HS-5 (cell line): ENCODE data around the gene ZNF385B.

ENCODE experiments used
- DNase-seq: peaks from one replicate; pipeline ENCODE4 v3.0.0-alpha.2; 2012; ENCODE audit warnings: low read depth

ZNF385B gene

DNA sequence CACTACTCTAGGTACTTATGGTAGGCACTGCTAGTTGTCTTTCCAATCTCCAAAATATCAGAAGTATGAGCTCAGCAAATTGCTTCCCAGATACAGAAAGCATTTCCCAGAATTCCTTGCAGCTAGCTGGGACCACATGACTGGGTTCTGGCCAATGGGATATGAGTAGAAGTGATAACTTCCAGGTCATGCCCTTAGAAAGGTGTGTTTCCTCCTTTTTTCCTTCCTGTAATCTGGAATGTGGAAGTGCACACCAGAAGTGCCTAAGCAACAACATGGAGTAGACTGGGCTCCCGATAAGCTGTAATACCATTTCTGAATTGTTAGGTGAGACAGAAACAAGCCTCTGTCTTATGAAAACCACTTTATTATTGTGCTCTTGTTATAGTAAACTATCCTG is 279.8 kb downstream of the ZNF385B start:
- DNase-seq, result no peak

GRCh38 chr2:179580378-179581146 is 280.9 kb downstream of the ZNF385B start:
- no peak for DNase-seq

DNA sequence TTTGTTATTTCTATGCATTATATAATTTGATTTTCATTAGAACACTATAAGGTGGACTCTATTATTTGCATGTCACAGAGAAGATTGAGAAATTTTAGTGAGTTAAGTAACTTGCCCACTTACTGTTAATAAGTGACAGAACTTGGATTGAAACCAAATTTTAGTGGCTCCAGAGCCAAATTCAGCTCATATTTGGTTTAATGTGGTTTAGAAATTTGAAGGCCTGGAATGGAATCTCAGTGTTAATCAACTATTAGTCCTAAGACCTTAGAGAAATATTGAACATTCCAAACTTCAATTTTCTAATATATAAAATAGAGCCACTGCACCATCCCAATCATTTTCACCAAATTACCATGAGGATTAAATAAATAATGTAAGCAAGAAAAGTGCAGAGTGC is 281.6 kb downstream of the ZNF385B start:
- DNase-seq, result no peak

DNA sequence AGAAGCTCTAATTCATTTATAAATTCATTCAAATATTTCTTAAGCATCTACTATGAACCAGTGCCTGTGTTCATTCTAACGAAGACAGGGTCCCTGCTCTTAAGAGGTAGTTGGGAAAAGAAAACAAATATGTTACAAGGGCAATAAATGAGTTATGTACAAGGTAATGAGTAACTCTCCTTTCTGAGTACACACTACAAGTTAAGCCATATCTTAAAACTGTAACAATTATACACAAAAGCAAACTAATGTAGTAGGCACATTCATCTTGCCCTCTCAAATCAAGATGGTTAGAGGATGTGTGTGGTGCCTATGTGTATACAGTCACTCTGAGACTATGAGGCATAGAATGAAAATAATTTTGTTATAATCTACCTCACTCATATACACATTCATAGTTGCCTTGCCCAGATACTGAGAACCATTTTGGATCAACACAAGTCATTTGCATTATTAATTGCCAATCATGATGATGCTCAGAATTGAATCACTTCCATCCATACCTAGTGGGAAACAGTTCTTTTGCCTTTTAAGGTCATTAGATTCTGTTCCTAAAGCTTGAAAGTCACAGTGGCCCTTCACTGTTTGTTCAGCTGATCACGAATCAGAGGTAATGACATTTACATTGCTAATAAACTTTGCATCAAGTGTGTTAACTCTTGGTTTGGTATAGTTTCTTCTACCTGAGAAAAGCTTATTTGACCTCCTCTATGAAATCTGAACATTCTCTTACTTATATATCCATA is 283.1 kb downstream of the ZNF385B start:
- DNase-seq, result no peak

DNA sequence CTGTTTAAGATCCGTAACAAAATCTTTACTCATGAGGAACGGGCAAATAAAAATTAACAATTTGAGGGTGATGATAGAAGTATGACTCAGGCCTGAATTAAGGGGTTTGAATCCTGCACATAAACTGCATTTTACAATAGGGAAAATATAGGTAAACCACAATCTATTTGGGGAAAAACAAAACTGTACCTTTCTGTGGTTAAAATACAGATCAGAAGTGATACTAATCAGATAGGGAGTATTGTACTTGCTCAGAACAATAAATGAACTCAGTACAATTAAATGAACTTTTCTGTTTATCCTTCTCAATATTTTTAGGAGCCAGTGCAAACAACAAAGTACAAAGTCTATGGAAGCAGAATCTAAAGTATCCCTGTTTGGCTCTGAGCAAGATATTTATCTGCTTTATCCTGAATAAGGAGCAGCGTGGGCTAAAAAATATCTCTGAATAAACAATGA is 287.3 kb downstream of the ZNF385B start:
- no peak for DNase-seq

GRCh38 chr2:179572544-179572943 is 288.9 kb downstream of the ZNF385B start:
- no peak for DNase-seq

DNA sequence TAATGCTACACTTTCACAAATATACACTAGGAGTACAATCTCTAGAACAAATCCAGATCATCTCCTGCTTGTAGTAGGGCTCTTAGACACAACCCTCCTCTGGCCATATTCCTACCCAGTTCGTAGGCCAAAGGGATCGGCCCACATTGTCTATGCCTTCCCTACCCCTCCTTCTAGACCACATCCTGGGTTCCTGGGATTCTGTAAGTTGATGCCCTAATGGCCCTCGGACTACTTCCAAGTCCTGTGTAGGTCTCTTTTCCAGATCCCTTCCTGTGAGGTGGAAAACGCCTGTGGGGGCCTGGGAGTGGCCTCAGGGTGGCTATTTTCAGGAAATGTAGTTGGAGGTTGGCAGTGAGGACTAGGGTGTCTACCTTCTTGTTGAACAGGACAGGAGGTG is 289.7 kb downstream of the ZNF385B start:
- DNase-seq, result no peak

GRCh38 chr2:179571252-179571651 is 290.2 kb downstream of the ZNF385B start:
- no peak for DNase-seq

GRCh38 chr2:179569831-179570233 is 291.6 kb downstream of the ZNF385B start:
- DNase-seq, result peak; percentile 57

DNA sequence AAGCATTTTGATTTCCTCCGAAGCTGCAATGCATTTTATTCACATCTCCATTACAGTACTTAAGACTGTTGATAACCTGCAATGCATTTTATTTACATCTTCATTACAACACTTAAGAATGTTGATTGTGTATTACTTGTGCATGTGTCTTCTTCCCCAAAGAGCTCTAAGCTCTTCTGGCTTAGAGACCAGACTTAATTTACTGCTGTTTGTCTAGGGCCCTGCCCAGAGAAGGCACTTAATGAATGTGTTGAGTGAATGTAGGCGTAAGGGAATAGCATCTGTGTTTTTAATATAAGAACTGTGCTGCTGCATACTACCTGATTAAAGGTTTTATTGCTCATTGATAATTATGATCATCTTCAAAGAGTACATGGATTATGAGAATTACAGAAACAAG is 295.6 kb downstream of the ZNF385B start:
- no peak for DNase-seq

DNA sequence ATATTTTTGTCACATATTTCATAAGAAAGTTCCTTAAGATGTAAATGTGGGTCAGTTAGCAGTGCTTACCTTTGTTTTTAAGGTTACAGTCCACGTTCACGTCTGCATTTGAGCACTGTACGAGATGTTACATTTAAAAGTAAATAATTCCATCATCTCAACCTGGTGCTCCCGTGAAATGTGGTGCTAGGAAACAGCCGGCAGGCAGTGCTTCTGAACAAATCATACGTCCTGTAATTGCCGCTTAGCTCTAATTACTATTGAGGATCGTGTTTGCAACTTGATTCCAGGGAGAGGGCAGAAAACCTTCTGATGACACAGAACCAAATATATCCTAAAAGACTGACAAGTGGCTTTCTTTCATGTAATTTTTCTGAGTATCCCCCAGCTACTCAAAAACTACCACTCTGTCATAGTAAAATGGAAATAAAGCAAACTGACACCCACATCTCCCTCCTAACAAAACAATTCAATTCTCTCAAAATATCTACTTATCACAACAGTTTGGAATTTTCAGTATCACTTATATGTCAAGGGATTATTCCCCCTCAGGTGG is 299.0 kb downstream of the ZNF385B start:
- DNase-seq, result no peak

DNA sequence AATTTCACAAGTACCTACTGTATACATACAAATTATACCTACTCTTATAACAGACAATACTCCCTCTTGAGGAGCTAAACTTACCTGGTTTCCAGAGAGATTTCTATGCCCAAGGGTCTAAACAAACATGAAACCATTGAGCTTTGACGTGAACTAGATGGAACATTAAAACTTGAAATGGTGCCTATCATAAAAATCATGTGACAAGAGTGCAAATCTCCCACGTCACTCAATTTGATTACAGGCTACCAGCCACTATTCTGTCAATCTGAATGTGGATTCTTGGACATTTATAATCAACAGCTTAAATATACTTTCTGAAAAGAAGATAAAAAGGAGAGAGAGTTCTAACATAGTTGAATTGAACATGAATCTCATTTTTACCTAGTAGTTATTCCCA is 299.7 kb downstream of the ZNF385B start:
- no peak for DNase-seq

- DNase-seq, result no peak
Observed at GRCh38 chr2:179560257-179560735, 301.1 kb downstream of the ZNF385B start.

GRCh38 chr2:179559108-179559806 is 302.2 kb downstream of the ZNF385B start:
- no peak for DNase-seq

DNA sequence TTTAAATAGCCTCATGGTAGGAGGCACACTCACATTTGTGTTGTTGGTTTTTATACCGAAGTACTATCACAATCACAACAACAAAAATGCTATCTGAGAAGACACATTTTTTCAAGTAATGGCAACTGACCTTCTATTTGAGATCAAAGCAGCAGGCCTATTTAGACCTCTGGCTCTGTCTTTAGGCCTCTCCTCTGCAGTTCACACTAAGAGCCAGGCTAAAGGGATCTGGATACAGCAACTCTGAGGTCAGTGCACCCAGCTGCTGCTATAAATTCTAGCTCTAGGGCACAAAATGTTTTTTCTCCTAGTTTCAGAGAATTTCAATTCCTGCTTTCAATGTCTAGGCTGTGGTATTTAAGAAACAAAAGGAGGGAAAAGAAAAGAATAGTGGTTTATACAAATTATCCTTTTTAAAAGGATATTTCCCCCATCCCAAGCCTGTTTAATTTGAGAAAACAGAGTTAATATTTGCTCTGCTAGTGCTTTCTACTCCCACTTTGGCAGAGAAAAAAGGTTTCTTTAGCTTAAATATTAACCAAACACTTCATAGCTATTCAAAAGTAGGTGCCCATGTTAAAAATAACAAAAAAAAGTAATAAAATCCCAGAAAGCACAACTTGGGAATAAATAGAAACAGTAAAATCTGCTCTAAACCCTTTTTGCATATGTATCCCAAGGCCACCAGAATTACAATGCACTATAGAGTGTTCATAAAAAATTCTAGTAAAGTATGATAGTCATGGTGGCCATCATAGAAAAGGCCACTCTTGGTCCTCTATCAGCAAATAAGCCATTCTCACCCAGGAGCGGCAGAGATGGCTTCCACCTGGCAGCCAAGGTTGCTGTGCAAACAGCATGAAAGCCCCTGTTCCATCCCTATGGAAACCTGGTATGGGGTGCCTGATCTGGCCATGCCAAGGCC is 303.1 kb downstream of the ZNF385B start:
- no peak for DNase-seq

- no peak for DNase-seq
Observed at GRCh38 chr2:179556425-179556824, 305.0 kb downstream of the ZNF385B start.

DNA sequence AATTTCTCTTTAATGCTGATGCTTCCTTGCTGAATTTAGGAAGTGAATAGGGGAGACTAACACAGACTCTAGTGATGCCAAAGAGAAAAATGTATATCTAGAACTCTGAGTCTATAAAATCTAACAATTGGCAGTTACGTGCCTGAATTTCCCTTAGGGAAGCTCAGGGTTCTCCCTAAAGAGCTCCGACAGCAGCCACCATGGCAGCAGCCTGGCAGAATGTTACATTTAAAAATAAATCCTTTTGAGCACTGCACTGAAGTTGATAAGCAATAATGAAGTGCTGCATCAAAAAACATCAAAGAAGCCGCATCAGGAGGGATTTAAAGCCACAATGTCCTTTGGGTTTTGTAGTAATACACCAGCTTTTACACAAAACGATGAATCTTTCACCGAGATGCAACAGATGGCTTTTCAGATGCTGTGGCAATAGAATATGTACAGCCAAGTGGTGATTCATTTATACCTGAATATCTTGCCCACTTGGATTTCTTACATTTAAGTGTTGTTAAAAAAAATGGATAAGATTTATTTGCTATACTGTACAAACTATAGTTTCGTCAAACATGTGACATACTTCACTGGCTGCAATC is 305.6 kb downstream of the ZNF385B start:
- DNase-seq, result no peak

DNA sequence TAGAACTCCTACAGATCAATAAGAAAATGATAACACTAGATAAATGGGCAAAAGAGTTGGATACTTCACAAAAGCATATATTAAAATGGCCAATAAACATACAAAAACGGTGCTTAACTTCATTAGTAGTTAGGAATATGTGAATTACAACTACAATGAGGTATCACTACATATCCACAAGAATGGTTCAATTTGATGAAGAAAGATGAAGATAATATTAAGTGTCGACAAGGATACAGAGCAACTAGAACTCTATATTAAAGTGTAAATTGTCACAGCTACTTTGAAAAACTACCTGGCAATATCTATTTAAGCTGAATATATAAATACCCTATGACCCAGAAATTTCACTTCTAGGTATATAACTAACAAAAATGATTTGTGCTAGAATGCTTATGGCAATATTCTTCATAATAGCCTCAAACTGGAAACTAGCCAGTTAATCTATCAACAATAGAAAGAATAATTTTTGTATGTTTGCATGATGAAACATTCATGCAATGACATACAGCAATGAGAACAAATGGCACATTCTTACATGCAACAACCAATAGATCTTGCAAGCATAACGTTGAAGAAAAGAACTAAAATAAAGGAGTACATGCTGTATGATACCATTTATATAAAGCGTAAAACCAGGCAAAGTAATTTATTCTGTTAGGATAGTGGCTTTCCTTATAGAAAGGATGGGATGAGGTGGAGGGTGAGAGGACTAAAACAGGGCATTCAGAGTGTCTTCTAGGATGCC is 306.6 kb downstream of the ZNF385B start:
- DNase-seq, result no peak

- no peak for DNase-seq
Observed at GRCh38 chr2:179553382-179553781, 308.0 kb downstream of the ZNF385B start.

DNA sequence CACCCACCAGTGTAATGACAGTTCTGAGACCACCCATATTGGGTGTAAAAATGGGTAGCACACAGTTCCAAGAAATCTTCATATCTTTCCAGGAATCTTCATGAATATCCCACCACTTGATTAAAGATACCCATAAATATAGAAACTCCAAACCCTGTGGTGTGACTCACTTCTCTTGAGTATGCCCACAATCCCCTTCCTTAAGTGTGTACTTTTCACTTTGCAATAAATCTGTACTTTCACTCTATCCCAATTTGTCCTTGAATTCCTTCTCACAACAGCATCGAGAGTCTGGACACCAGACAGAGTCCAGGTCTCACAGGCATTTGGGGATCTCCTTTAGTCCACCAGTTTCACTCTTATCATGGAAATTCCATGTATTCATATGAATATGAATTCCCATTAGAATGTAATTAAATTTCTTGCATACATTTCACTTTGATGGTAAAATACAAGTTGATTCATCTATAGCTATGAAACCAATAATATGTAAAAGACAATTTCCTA is 309.8 kb downstream of the ZNF385B start:
- DNase-seq, result no peak
